Neuron (in vitro differentiated cells): ENCODE results near the gene KCNIP1.

ENCODE experiments used
- H2AFZ ChIP-seq: one replicate; pipeline ENCODE4 v1.6.1; 2013; ENCODE audit warnings: low read depth, mild to moderate bottlenecking, inconsistent platforms, low read length, moderate library complexity
- H3K27me3 ChIP-seq: one replicate; pipeline ENCODE4 v1.6.1; 2013; ENCODE audit warnings: low read length; ENCODE audit not compliant: insufficient read depth
- H3K36me3 ChIP-seq: one replicate; pipeline ENCODE4 v1.6.1; 2013; ENCODE audit warnings: low read length; ENCODE audit not compliant: insufficient read depth
- H3K4me1 ChIP-seq: one replicate; pipeline ENCODE4 v1.6.1; 2013; ENCODE audit warnings: low read length; ENCODE audit not compliant: insufficient read depth
- H3K4me3 ChIP-seq: 2 replicates; pipeline ENCODE4 v1.5.1; 2013; ENCODE audit warnings: mild to moderate bottlenecking, low read length, moderate library complexity
- H3K9me3 ChIP-seq: one replicate; pipeline ENCODE4 v1.6.1; 2013; ENCODE audit warnings: low read length

The KCNIP1 gene

GRCh38 chr5:170630711-170631141, 126.9 kb downstream of the KCNIP1 start:
- Histone ChIP-seq H3K4me1 (peaks cover 8% of the 10 kb centered on the region), H3K36me3 (no peaks in the 10 kb centered on the region)

GRCh38 chr5:170631466-170632195, 127.8 kb downstream of the KCNIP1 start:
- H2AFZ ChIP-seq, result no peak overlapping the region
- H3K4me3 ChIP-seq, result no peak overlapping the region
- H3K27me3 ChIP-seq, result no peaks in the 10 kb centered on the region
- no peaks in the 10 kb centered on the region for H3K9me3 ChIP-seq
- peaks cover 8% of the 10 kb centered on the region for H3K4me1 ChIP-seq
- no peaks in the 10 kb centered on the region for H3K36me3 ChIP-seq

More at GRCh38 chr5:170630711-170631141, 126.9 kb downstream of the KCNIP1 start:
- H2AFZ ChIP-seq, result no peak overlapping the region
- no peak overlapping the region for H3K4me3 ChIP-seq
- H3K9me3 ChIP-seq, result no peaks in the 10 kb centered on the region
- no peaks in the 10 kb centered on the region for H3K27me3 ChIP-seq

- no peak overlapping the region for H3K4me3 ChIP-seq
- no peaks in the 10 kb centered on the region for H3K36me3 ChIP-seq
- peaks cover 8% of the 10 kb centered on the region for H3K4me1 ChIP-seq
- H3K9me3 ChIP-seq, result no peaks in the 10 kb centered on the region
- no peaks in the 10 kb centered on the region for H3K27me3 ChIP-seq
- no peak overlapping the region for H2AFZ ChIP-seq
Measured at GRCh38 chr5:170632266-170632984, 128.6 kb downstream of the KCNIP1 start.

- H3K36me3 ChIP-seq, result no peaks in the 10 kb centered on the region
- H2AFZ ChIP-seq, result peak overlapping the region; percentile 78
- peak overlapping the region; percentile 50 for H3K4me3 ChIP-seq
- peaks cover 8% of the 10 kb centered on the region for H3K4me1 ChIP-seq
- H3K27me3 ChIP-seq, result no peaks in the 10 kb centered on the region
- H3K9me3 ChIP-seq, result no peaks in the 10 kb centered on the region
Measured at GRCh38 chr5:170632985-170633234, 129.1 kb downstream of the KCNIP1 start.

- Histone ChIP-seq H3K4me3 (peak overlapping the region; percentile 50), H2AFZ (peak overlapping the region; percentile 78), H3K4me1 (peaks cover 8% of the 10 kb centered on the region), H3K9me3 (no peaks in the 10 kb centered on the region), H3K27me3 (no peaks in the 10 kb centered on the region), H3K36me3 (no peaks in the 10 kb centered on the region)
Measured at GRCh38 chr5:170633235-170634081, 129.6 kb downstream of the KCNIP1 start.

- no peak overlapping the region for H3K4me3 ChIP-seq
- peaks cover 8% of the 10 kb centered on the region for H3K4me1 ChIP-seq
- no peaks in the 10 kb centered on the region for H3K36me3 ChIP-seq
- H3K27me3 ChIP-seq, result no peaks in the 10 kb centered on the region
- no peak overlapping the region for H2AFZ ChIP-seq
- no peaks in the 10 kb centered on the region for H3K9me3 ChIP-seq
Measured at GRCh38 chr5:170634256-170634990, 130.6 kb downstream of the KCNIP1 start.

- Histone ChIP-seq H3K27me3 (no peaks in the 10 kb centered on the region), H2AFZ (no peak overlapping the region), H3K4me1 (peaks cover 8% of the 10 kb centered on the region), H3K36me3 (no peaks in the 10 kb centered on the region), H3K9me3 (no peaks in the 10 kb centered on the region), H3K4me3 (no peak overlapping the region)
Measured at GRCh38 chr5:170635706-170636105, 131.9 kb downstream of the KCNIP1 start.

GRCh38 chr5:170636206-170636605, 132.4 kb downstream of the KCNIP1 start:
- H3K9me3 ChIP-seq, result no peaks in the 10 kb centered on the region
- no peaks in the 10 kb centered on the region for H3K27me3 ChIP-seq
- no peak overlapping the region for H3K4me3 ChIP-seq
- peaks cover 8% of the 10 kb centered on the region for H3K4me1 ChIP-seq
- H3K36me3 ChIP-seq, result no peaks in the 10 kb centered on the region
- H2AFZ ChIP-seq, result no peak overlapping the region

- Histone ChIP-seq H3K4me1 (peaks cover 8% of the 10 kb centered on the region), H3K27me3 (no peaks in the 10 kb centered on the region), H3K36me3 (no peaks in the 10 kb centered on the region), H3K4me3 (no peak overlapping the region), H3K9me3 (no peaks in the 10 kb centered on the region), H2AFZ (no peak overlapping the region)
Measured at GRCh38 chr5:170636801-170637477, 133.1 kb downstream of the KCNIP1 start.

GRCh38 chr5:170638051-170638450, 134.2 kb downstream of the KCNIP1 start:
- no peak overlapping the region for H3K4me3 ChIP-seq
- peaks cover 8% of the 10 kb centered on the region for H3K4me1 ChIP-seq
- H3K27me3 ChIP-seq, result no peaks in the 10 kb centered on the region
- no peaks in the 10 kb centered on the region for H3K36me3 ChIP-seq
- H2AFZ ChIP-seq, result no peak overlapping the region
- H3K9me3 ChIP-seq, result no peaks in the 10 kb centered on the region

- Histone ChIP-seq H2AFZ (no peak overlapping the region), H3K9me3 (no peaks in the 10 kb centered on the region), H3K4me1 (peaks cover 5% of the 10 kb centered on the region), H3K36me3 (no peaks in the 10 kb centered on the region), H3K27me3 (no peaks in the 10 kb centered on the region), H3K4me3 (no peak overlapping the region)
Measured at GRCh38 chr5:170638454-170639220, 134.8 kb downstream of the KCNIP1 start.
